ENCODE measurements around the gene AQR.

The AQR gene

DNA sequence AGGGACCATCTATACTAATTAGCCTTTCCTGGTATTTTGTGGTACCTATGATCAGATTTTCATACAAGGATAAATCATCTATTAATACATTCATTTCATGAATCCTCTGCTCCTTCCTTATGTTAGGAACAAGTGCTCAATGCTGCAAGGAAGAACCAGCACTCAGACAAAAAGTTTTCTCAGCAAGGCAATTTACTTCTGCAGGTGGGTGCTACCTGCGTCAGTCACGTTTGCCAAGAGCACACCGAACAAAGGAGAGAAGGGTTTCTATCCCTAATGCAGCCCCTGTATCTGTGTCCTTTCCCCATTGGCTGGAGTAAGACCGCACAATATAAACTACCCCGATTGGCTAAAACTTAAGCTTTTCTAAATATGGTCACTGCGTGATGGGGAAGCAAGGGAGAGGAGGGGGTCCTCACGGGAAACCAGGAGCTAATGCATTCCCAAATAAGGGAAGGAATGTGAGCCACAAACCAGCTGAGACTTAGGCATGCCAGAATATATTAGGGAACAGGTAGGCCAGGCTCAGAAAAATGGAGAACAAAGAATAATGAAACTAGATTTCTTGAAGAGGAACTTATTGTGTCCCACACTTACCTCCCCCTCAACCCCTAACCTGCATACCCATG lies 76.5 kb downstream of the AQR start:
- H3K9me3 ChIP-seq, result peaks cover 0 to 11% (median 0%) of the 10 kb centered on the region in 3 donors
- no peak for DNase-seq
- no peak overlapping the region for H3K27ac ChIP-seq
- H3K27me3 ChIP-seq, result no peaks in the 10 kb centered on the region
- no peak overlapping the region for H3K4me3 ChIP-seq
- no peaks in the 10 kb centered on the region for H3K4me1 ChIP-seq
- peaks cover 68 to 75% (median 71%) of the 10 kb centered on the region in 3 donors for H3K36me3 ChIP-seq
- intact Hi-C loops (cut with DNase I; ENCODE audit: low total_unique reads), result no loop called here
- TF ChIP-seq, protein P1, sequence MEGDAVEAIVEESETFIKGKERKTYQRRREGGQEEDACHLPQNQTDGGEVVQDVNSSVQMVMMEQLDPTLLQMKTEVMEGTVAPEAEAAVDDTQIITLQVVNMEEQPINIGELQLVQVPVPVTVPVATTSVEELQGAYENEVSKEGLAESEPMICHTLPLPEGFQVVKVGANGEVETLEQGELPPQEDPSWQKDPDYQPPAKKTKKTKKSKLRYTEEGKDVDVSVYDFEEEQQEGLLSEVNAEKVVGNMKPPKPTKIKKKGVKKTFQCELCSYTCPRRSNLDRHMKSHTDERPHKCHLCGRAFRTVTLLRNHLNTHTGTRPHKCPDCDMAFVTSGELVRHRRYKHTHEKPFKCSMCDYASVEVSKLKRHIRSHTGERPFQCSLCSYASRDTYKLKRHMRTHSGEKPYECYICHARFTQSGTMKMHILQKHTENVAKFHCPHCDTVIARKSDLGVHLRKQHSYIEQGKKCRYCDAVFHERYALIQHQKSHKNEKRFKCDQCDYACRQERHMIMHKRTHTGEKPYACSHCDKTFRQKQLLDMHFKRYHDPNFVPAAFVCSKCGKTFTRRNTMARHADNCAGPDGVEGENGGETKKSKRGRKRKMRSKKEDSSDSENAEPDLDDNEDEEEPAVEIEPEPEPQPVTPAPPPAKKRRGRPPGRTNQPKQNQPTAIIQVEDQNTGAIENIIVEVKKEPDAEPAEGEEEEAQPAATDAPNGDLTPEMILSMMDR (IDR thresholded peaks at IDR 0.05), result no peak

DNA sequence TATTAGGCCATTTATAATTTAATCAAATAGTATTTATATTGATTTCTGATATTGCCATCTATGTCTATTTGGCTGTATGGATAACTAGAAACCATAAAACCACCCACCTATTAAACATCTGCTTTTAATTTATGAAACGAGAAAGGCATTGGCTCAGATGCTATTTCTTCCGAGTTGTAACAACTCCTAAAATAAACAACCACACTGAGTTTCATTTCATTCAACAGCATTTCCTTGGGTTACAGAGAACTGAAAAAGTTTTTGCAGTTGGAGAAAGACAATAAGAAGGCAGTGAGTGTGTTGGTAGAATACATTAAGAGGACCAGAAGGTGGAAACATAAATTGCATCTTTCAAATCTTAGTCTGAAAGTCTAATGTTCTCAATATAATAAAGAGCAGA lies 79.1 kb downstream of the AQR start:
- DNase-seq, result no peak
- no peak overlapping the region for H3K4me3 ChIP-seq
- H3K9me3 ChIP-seq, result peaks cover 0 to 11% (median 0%) of the 10 kb centered on the region in 3 donors
- intact Hi-C loops (cut with DNase I; ENCODE audit: low total_unique reads), result no loop called here
- peaks cover 59 to 62% (median 62%) of the 10 kb centered on the region in 3 donors for H3K36me3 ChIP-seq
- no peaks in the 10 kb centered on the region for H3K4me1 ChIP-seq
- H3K27ac ChIP-seq, result no peak overlapping the region
- no peaks in the 10 kb centered on the region for H3K27me3 ChIP-seq
- TF ChIP-seq, protein P1 (IDR thresholded peaks at IDR 0.05), result no peak

DNA sequence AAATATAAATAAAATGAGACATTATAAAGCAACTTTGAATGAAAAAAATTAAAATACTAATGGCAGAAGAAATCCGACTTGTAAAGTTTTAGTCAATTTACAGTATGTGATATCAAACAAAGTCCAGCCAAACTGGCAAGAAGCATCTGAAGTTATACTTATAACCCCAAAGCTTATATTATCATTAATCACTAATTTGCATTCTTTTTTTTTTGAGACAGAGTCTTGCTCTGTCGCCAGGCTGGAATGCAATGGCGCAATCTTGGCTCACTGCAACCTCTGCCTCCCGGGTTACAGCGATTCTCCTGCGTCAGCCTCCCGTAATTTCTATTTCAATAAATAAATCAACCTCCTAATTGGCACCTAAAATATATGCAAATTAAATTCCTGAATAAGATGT lies 80.1 kb downstream of the AQR start:
- H3K27me3 ChIP-seq, result no peaks in the 10 kb centered on the region
- TF ChIP-seq, protein P1 (IDR thresholded peaks at IDR 0.05), result no peak
- H3K36me3 ChIP-seq, result peaks cover 64 to 66% (median 64%) of the 10 kb centered on the region in 3 donors
- H3K9me3 ChIP-seq, result peaks cover 0 to 11% (median 0%) of the 10 kb centered on the region in 3 donors
- no peaks in the 10 kb centered on the region for H3K4me1 ChIP-seq
- H3K4me3 ChIP-seq, result no peak overlapping the region
- intact Hi-C loops (cut with DNase I; ENCODE audit: low total_unique reads), result no loop called here
- no peak for DNase-seq
- H3K27ac ChIP-seq, result no peak overlapping the region

DNA sequence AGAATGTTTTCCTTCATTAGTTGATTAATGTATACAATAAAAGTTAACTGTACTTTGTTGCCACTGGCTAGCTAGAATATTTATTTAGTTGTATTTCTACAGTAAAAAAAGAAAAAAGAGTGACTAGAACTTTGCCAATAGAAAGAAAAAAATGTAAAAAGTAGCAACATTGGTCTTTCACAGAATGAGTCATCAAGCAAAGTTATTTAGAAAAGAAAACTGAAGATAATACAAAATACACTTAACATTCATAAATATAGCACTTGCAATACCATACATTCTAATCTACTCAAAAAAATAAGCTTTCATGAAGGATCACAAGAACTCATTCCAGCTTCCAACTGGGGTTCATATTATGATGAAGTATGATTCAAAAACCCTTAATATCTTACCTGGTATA lies 83.4 kb downstream of the AQR start:
- Histone ChIP-seq H3K9me3 (no peaks in the 10 kb centered on the region), H3K4me1 (no peaks in the 10 kb centered on the region), H3K36me3 (peaks cover 60 to 70% (median 67%) of the 10 kb centered on the region in 3 donors), H3K27ac (no peak overlapping the region), H3K4me3 (no peak overlapping the region), H3K27me3 (no peaks in the 10 kb centered on the region)
- TF ChIP-seq, protein P1 (IDR thresholded peaks at IDR 0.05), result no peak
- no peak for DNase-seq
- intact Hi-C loops (cut with DNase I; ENCODE audit: low total_unique reads), result no loop called here

DNA sequence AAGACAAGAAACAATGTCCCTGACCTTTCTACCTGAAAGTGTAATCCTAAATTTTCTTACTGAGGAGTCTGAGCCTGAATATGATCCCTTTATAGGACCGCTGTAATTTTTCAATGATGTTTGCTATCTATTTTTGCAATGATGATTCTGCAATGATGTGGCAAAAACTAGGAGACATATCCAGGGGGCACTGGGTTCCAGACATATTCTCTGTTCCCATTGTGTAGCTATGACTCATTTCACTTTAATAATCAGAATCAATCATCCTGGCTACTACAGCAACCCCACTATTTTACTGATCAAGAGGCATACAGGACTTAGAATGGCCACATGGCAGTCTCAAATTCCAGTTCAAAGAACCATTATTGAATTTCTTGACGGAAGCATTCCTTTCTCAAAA lies 85.9 kb downstream of the AQR start:
- no peaks in the 10 kb centered on the region for H3K9me3 ChIP-seq
- no peak overlapping the region for H3K27ac ChIP-seq
- TF ChIP-seq, protein P1 (IDR thresholded peaks at IDR 0.05), result no peak
- H3K36me3 ChIP-seq, result peaks cover 55 to 64% (median 61%) of the 10 kb centered on the region in 3 donors
- H3K4me1 ChIP-seq, result no peaks in the 10 kb centered on the region
- H3K4me3 ChIP-seq, result no peak overlapping the region
- H3K27me3 ChIP-seq, result no peaks in the 10 kb centered on the region
- no peak for DNase-seq
- intact Hi-C loops (cut with DNase I; ENCODE audit: low total_unique reads), result no loop called here

Data from tibial artery (tissue), 4 donors.